ENCODE data around the gene ALS2.

DNA sequence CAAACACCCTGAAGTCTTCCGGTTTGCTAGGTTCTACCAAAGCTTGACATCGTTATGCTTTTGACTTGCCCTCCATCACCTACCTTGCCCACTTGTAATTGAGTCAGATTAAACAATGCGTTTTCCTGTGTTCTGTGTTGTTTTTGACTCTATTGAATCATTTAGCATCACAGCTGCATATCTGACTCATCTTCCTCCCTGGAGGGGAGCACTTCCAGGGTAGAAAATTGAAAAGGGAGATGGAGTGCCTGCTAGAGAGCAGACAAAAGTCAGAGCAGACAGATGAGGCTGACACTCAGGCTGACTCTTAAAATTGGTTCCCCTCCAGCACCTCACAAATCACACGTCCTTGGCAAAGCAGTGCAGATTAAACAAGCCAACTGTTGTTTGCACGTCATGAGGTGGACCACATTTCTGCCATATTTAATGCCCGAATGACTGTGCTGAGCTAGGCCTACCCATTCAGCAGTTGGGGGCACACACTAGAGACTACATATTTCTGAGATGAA is 84.5 kb downstream of the ALS2 start:
- TF ChIP-seq, protein P1, sequence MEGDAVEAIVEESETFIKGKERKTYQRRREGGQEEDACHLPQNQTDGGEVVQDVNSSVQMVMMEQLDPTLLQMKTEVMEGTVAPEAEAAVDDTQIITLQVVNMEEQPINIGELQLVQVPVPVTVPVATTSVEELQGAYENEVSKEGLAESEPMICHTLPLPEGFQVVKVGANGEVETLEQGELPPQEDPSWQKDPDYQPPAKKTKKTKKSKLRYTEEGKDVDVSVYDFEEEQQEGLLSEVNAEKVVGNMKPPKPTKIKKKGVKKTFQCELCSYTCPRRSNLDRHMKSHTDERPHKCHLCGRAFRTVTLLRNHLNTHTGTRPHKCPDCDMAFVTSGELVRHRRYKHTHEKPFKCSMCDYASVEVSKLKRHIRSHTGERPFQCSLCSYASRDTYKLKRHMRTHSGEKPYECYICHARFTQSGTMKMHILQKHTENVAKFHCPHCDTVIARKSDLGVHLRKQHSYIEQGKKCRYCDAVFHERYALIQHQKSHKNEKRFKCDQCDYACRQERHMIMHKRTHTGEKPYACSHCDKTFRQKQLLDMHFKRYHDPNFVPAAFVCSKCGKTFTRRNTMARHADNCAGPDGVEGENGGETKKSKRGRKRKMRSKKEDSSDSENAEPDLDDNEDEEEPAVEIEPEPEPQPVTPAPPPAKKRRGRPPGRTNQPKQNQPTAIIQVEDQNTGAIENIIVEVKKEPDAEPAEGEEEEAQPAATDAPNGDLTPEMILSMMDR (IDR thresholded peaks at IDR 0.05): no peak
- TF ChIP-seq POLR2A (IDR thresholded peaks at IDR 0.05): no peak
